Upper lobe of right lung (tissue), 1 donor: ENCODE results near the gene TLE4. TPM values are rescaled to one million over a fixed set of nuclear protein-coding genes. Genes with fewer than 3 reads are reported as not detected.

ENCODE experiments used
- ATAC-seq: fragments of 200-7000 bp; cut with Tn5 transposase; one replicate; pipeline ENCODE4 v1.9.1; 2020; ENCODE audit warnings: mild to moderate bottlenecking, moderate library complexity
- DNase-seq: peaks from one replicate; pipeline ENCODE4 v3.0.0-alpha.2; 2020
- H3K27ac ChIP-seq: fragments of 200-600 bp; one replicate; pipeline ENCODE4 v1.8.0; 2022
- H3K27me3 ChIP-seq: fragments of 200-600 bp; one replicate; pipeline ENCODE4 v1.8.0; 2022; ENCODE audit warnings: mild to moderate bottlenecking
- H3K36me3 ChIP-seq: fragments of 200-600 bp; one replicate; pipeline ENCODE4 v1.8.0; 2022
- H3K4me1 ChIP-seq: fragments of 200-600 bp; one replicate; pipeline ENCODE4 v1.8.0; 2022
- H3K4me3 ChIP-seq: fragments of 200-600 bp; one replicate; pipeline ENCODE4 v1.8.0; 2022; ENCODE audit warnings: mild to moderate bottlenecking
- H3K9me3 ChIP-seq: fragments of 200-600 bp; one replicate; pipeline ENCODE4 v1.8.0; 2022
- intact Hi-C: fragments of 100-400 bp; cut with DNase I; formaldehyde crosslinking; loops from one replicate; pipeline ENCODE4 v1.11.0; 2022
- total RNA-seq: library from RNA; stranded (reverse); fragmentation: NEBNext Ultra II Directional; extraction: Animal tissue kit (Norgen Biotek cat#: 25700); gene quantifications from one replicate; pipeline ENCODE4 v1.2.1, GENCODE V29; 2021
- TF ChIP-seq, protein P1 (sequence below): fragments of 200-600 bp; IDR thresholded peaks from one replicate; pipeline ENCODE4 v1.8.0; 2022; ENCODE audit warnings: antibody characterized with exemption
- donor health status: DM: no; HTN: yes; CAD: no; lungs with severe emphysema.

The TLE4 gene
- total RNA-seq, 1 donor from 2014 or later = 37.1 TPM

DNA sequence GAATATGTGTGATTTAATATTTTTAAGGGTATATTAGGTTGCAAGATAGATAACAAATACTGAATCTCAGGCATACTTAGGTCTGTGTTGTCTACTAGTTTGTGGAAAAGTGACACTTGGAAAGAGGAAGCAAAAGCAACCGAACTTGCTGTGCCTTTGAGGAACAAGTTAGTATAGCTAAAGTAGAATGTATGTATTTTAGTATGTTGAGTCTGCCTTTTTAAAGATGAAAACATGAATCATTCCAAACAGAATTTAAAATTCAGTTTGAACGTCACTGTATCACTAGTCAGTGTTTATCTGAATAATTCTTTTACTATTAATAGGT is 12.9 kb downstream of the TLE4 start:
- TF ChIP-seq, protein P1, sequence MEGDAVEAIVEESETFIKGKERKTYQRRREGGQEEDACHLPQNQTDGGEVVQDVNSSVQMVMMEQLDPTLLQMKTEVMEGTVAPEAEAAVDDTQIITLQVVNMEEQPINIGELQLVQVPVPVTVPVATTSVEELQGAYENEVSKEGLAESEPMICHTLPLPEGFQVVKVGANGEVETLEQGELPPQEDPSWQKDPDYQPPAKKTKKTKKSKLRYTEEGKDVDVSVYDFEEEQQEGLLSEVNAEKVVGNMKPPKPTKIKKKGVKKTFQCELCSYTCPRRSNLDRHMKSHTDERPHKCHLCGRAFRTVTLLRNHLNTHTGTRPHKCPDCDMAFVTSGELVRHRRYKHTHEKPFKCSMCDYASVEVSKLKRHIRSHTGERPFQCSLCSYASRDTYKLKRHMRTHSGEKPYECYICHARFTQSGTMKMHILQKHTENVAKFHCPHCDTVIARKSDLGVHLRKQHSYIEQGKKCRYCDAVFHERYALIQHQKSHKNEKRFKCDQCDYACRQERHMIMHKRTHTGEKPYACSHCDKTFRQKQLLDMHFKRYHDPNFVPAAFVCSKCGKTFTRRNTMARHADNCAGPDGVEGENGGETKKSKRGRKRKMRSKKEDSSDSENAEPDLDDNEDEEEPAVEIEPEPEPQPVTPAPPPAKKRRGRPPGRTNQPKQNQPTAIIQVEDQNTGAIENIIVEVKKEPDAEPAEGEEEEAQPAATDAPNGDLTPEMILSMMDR = no peak
- Histone ChIP-seq H3K4me1 (peaks cover 12% of the 10 kb centered on the region), H3K9me3 (no peaks in the 10 kb centered on the region), H3K36me3 (peaks cover 6% of the 10 kb centered on the region), H3K27me3 (no peaks in the 10 kb centered on the region), H3K27ac (peak overlapping the region; percentile 5), H3K4me3 (no peak overlapping the region)
- DNase-seq (no peak), ATAC-seq (peak; percentile 34)
- intact Hi-C loops = no loop called here

DNA sequence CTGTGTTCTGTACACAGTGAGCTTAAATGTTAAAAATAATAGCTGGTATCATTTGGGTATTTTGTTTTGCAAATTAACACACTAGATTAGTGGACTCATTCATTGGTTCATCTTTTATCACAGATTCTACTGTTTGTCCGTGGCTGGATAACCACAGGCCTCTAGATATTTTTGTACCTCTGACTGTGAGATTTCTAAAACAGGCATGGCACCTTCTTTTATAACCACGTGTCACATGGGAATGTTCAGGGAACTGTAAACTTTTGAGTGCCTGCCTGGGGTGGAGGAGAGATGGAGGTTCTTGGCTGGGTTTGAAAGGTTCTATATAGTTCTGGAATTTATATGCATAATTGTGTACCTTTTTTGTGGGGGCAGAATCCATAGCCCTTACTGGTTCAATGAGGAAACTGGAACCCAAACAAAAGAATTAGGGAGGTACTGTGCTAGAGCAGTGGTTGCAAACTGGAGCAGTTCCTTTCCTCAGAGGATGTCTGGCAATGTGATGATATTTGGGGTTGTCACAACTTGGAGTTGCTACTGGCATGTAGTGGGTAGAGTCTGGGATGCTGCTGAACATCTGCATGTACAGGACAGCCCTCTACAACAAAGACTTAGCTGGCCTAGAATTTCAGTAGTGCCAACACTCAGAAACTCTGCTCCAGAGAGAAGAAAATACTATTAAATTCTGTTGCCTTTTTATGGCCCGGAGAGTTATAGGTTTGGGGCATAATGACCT is 16.9 kb downstream of the TLE4 start:
- no peak for ATAC-seq

DNA sequence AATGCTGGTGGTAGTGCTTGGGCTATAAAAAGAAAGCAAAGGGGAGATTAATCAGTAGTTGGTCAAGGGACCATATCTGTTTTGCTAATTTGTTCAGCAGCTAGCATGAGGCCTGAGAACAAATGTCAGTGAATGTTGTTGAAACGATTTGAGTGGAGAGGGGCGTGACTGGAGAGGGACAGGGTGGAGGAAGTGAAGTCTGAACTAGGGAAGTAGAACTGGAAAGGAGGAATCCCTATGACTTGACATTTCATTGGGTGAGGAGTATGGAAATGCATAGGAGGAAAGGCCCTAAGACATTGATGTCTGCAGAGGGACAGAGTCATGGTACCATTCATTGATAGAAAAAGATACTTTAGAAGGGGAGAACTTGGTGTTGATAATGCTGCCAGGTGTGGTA is 19.7 kb downstream of the TLE4 start:
- Histone ChIP-seq H3K36me3 (peaks cover 6% of the 10 kb centered on the region), H3K27ac (no peak overlapping the region), H3K9me3 (no peaks in the 10 kb centered on the region), H3K27me3 (no peaks in the 10 kb centered on the region), H3K4me3 (no peak overlapping the region), H3K4me1 (peaks cover 17% of the 10 kb centered on the region)
- no peak for DNase-seq
- peak; percentile 62 for ATAC-seq
- TF ChIP-seq, protein P1 = no peak
- intact Hi-C loops = no loop called here

More for the DNA sequence above, 16.9 kb downstream of the TLE4 start:
- H3K27ac ChIP-seq = no peak overlapping the region
- H3K4me3 ChIP-seq = no peak overlapping the region
- H3K27me3 ChIP-seq = no peaks in the 10 kb centered on the region
- peaks cover 14% of the 10 kb centered on the region for H3K4me1 ChIP-seq
- H3K36me3 ChIP-seq = peaks cover 6% of the 10 kb centered on the region
- intact Hi-C loops = no loop called here
- TF ChIP-seq, protein P1 = no peak
- DNase-seq = no peak
- H3K9me3 ChIP-seq = no peaks in the 10 kb centered on the region

DNA sequence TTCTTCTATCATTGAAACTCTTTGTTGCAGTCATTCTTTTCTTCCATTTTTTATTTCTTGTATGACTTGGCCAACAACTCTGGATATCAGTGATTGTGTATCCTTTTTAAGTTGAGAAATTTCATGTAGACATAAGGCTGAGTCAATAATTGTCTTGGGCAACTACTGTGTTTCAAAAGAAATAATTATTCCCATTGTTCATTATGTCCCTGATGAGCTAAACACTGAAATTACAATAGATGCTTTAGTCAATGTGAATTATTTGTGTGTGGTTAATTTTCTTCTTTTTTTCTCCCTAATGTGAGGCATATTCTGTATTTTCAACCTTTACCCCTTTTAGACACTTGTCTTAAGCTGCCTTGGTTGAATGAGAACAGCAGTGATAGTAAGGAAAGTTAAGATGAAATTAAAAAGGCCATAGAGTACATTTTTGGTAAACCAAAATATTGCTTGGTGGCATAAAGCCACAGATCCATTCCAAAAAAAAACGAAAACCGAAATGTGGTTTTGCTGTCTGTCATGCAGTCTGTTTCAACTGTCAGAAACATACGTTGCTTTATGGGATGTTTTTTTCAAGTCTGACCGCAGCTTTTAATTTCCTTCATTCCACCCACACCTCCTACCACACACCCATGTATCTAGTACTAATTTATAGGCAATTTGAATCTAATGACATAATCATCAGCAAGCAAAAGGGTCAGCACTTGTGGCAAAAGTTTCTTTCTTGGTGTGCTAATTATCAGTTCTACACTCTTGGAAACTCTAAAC is 21.1 kb downstream of the TLE4 start:
- TF ChIP-seq, protein P1 = no peak
- H3K27ac ChIP-seq = no peak overlapping the region
- H3K36me3 ChIP-seq = no peaks in the 10 kb centered on the region
- no peak for DNase-seq
- H3K27me3 ChIP-seq = no peaks in the 10 kb centered on the region
- H3K4me1 ChIP-seq = peaks cover 17% of the 10 kb centered on the region
- ATAC-seq = no peak
- no peak overlapping the region for H3K4me3 ChIP-seq
- H3K9me3 ChIP-seq = no peaks in the 10 kb centered on the region
- intact Hi-C loops = no loop called here

DNA sequence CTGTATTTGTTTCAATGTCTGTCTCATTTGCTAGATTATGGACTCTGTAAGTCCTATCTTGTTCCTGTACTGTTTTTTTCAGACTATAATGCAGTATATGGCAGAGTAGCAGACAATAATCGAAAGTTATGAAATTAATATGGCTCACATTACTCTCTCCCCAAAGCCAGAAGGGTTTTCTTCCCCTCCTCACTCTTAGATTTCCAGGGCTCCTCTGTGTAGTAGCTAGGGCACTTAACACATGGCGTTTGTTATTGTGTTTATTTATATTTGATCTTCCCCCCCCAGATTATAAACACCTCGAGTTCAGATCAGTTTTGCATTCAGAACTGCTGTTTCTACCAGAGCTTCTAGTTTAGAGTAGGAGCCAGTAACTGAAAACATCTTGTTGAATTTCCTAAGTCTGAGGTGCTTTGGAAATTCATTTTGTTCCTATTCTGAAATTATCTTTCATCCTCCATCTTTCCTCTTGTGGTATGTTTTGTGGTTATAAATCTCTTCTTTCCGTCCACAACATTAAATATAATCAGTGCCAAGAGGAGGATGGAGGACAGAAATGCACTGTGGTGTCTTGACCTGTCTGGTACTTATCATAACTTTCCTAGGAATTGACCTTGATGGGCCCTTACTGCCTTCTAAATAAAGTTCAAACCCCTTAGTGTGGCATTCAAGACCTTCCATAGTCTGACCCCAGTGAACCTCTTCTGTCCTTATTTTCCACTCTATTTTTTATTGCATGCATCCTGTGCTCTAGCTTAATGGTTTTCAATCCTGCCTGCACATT is 27.0 kb downstream of the TLE4 start:
- no peak overlapping the region for H3K27ac ChIP-seq
- peaks cover 6% of the 10 kb centered on the region for H3K9me3 ChIP-seq
- ATAC-seq = no peak
- peaks cover 2% of the 10 kb centered on the region for H3K4me1 ChIP-seq
- intact Hi-C loops = no loop called here
- no peak overlapping the region for H3K4me3 ChIP-seq
- no peaks in the 10 kb centered on the region for H3K36me3 ChIP-seq
- DNase-seq = no peak
- TF ChIP-seq, protein P1 = no peak
- no peaks in the 10 kb centered on the region for H3K27me3 ChIP-seq
